Smooth muscle cell (in vitro differentiated cells): ENCODE results near the gene NIBAN1. TPM values are rescaled to one million over a fixed set of nuclear protein-coding genes. Genes with fewer than 3 reads are reported as not detected.
A peak's percentile ranks its signal among the peaks of the same experiment; 100 is the strongest.

Experiments used
- DNase-seq: peaks from one replicate; lab custom pipeline; 2025; ENCODE audit not compliant: unreplicated experiment; lab: John Stamatoyannopoulos, UW
- H2AFZ ChIP-seq: fragments of 200-600 bp; sonication (generic); 2 replicates; pipeline ENCODE4 v1.6.0; 2016; ENCODE audit warnings: antibody characterized with exemption, low read depth, mild to moderate bottlenecking
- H3F3A ChIP-seq: fragments of 200-600 bp; sonication (generic); 2 replicates; pipeline ENCODE4 v1.6.0; 2017; ENCODE audit warnings: antibody characterized with exemption, low read depth
- H3K27ac ChIP-seq: fragments of 200-600 bp; sonication (generic); 2 replicates; pipeline ENCODE4 v1.5.1; 2016; ENCODE audit warnings: low read depth, mild to moderate bottlenecking
- H3K27me3 ChIP-seq: fragments of 200-600 bp; sonication (generic); 2 replicates; pipeline ENCODE4 v1.6.1; 2016; ENCODE audit warnings: low read depth, mild to moderate bottlenecking
- H3K36me3 ChIP-seq: fragments of 200-600 bp; sonication (generic); 2 replicates; pipeline ENCODE4 v1.5.1; 2016; ENCODE audit warnings: low read depth
- H3K4me1 ChIP-seq: fragments of 200-600 bp; sonication (generic); 2 replicates; pipeline ENCODE4 v1.5.1; 2016; ENCODE audit warnings: low read depth
- H3K4me2 ChIP-seq: fragments of 200-600 bp; sonication (generic); 2 replicates; pipeline ENCODE4 v1.6.0; 2016; ENCODE audit warnings: mild to moderate bottlenecking
- H3K4me3 ChIP-seq: fragments of 200-600 bp; sonication (generic); 2 replicates; pipeline ENCODE4 v1.5.1; 2016; ENCODE audit warnings: mild to moderate bottlenecking
- H3K79me2 ChIP-seq: fragments of 200-600 bp; sonication (generic); 2 replicates; pipeline ENCODE4 v1.6.0; 2016; ENCODE audit warnings: low read depth, mild to moderate bottlenecking
- H3K9ac ChIP-seq: fragments of 200-600 bp; sonication (generic); 2 replicates; pipeline ENCODE4 v1.6.0; 2016; ENCODE audit warnings: low read depth
- H3K9me3 ChIP-seq: fragments of 200-600 bp; sonication (generic); replicated peaks from 2 replicates; pipeline ENCODE4 v1.5.1; 2016; ENCODE audit warnings: low read depth
- H4K20me1 ChIP-seq: fragments of 200-600 bp; sonication (generic); 2 replicates; pipeline ENCODE4 v1.6.0; 2016; ENCODE audit warnings: low read depth
- WGBS: methylation state at CpG from one replicate; pipeline ENCODE4 v1.1.7; 2016; ENCODE audit warnings: low lambda C conversion rate; 5-methylcytosine and 5-hydroxymethylcytosine counted together
- polyA plus RNA-seq: library from polyadenylated mRNA; unstranded; fragments of >200 nt; fragmentation: Nextera tagmentation; extraction: Ambion mirVana; gene quantifications from 2 replicates; pipeline ENCODE4 v1.2.1, GENCODE V29; 2016
- total RNA-seq: library from RNA; depleted of rRNA; stranded (reverse); fragments of >200 nt; gene quantifications from 2 replicates; pipeline ENCODE4 v1.2.3, GENCODE V29; 2014
- TF ChIP-seq, protein P1 (sequence below): fragments of 200-600 bp; sonication (generic); IDR thresholded peaks from 2 replicates; pipeline ENCODE4 v1.5.1; 2017; ENCODE audit warnings: borderline replicate concordance, mild to moderate bottlenecking, antibody characterized with exemption; ENCODE audit not compliant: insufficient read depth, poor library complexity, severe bottlenecking

The NIBAN1 gene
- total and polyA plus RNA-seq, 2 experiments from 2014 or later: 7.3 to 10.7 TPM

DNA sequence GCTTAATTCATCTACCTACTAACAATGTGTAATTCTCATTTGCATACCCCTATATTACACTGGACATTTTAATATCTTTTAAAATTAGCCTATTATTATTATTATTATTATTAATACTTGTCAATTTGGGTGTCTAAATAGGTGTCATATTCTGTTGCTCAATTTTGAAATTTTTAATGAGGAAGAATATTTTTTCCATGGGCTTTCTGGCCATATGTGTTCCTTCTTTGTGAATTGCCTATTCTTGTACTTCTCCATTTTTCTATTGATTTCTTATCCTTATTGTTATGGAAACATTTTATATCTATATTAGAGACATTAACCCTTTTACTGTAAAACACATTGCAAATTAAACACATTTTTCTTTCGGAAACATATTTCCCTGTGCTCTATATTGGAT lies 6.4 kb upstream of the NIBAN1 start:
- H3K79me2 ChIP-seq: no peaks in the 10 kb centered on the region
- H3K36me3 ChIP-seq: no peaks in the 10 kb centered on the region
- H3K9me3 ChIP-seq: no peaks in the 10 kb centered on the region
- no peak overlapping the region for H3K4me3 ChIP-seq
- no peak overlapping the region for H3K9ac ChIP-seq
- no peaks in the 10 kb centered on the region for H4K20me1 ChIP-seq
- DNase-seq: no peak
- H3F3A ChIP-seq: no peaks in the 10 kb centered on the region
- TF ChIP-seq, protein P1, sequence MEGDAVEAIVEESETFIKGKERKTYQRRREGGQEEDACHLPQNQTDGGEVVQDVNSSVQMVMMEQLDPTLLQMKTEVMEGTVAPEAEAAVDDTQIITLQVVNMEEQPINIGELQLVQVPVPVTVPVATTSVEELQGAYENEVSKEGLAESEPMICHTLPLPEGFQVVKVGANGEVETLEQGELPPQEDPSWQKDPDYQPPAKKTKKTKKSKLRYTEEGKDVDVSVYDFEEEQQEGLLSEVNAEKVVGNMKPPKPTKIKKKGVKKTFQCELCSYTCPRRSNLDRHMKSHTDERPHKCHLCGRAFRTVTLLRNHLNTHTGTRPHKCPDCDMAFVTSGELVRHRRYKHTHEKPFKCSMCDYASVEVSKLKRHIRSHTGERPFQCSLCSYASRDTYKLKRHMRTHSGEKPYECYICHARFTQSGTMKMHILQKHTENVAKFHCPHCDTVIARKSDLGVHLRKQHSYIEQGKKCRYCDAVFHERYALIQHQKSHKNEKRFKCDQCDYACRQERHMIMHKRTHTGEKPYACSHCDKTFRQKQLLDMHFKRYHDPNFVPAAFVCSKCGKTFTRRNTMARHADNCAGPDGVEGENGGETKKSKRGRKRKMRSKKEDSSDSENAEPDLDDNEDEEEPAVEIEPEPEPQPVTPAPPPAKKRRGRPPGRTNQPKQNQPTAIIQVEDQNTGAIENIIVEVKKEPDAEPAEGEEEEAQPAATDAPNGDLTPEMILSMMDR: no peak
- H3K27me3 ChIP-seq: peaks cover 10% of the 10 kb centered on the region
- no peak overlapping the region for H2AFZ ChIP-seq
- no peak overlapping the region for H3K27ac ChIP-seq
- WGBS: 92% methylated on average over 1 of the region's 1 CpG
- H3K4me1 ChIP-seq: no peaks in the 10 kb centered on the region
- H3K4me2 ChIP-seq: no peak overlapping the region

DNA sequence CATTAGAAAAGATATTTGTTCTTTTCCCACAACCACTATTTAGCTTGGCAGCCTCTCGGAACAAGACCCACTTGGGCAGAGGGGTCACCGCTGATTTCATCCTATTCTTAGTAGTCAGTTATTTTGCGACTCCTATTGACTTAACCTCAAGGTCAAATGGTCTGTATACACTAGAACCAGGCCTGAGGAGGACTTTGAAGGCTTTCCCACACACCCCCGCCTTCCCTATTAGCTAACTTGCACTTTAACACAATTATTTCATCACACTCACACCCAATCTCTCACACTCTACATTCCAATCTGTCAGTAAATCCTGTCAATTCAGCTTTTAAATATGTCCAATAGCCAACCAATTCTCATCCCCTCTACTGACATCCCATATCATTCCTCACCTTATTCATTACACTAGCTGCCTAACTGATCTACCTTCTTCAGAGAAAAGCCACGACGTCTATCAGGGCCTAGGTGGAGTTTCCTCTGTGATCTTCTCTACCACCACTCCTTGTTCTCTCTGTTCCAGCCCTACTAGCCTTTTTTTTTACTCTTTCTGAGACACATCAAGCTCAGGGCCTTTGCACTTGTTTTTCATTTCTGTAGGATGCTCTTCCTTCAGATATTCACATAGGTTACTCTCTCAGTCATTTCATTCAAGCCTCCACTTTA lies 1.0 kb upstream of the NIBAN1 start:
- Histone ChIP-seq H3K27ac (no peak overlapping the region), H3K27me3 (peaks cover 25% of the 10 kb centered on the region), H3K4me3 (no peak overlapping the region), H3K79me2 (no peaks in the 10 kb centered on the region), H3K9ac (no peak overlapping the region), H4K20me1 (no peaks in the 10 kb centered on the region), H3K9me3 (no peaks in the 10 kb centered on the region), H3F3A (peaks cover 5% of the 10 kb centered on the region), H3K4me2 (no peak overlapping the region), H2AFZ (no peak overlapping the region), H3K36me3 (no peaks in the 10 kb centered on the region), H3K4me1 (no peaks in the 10 kb centered on the region)
- TF ChIP-seq, protein P1: no peak
- no peak for DNase-seq
- 88% methylated on average over 6 of the region's 6 CpGs for WGBS

DNA sequence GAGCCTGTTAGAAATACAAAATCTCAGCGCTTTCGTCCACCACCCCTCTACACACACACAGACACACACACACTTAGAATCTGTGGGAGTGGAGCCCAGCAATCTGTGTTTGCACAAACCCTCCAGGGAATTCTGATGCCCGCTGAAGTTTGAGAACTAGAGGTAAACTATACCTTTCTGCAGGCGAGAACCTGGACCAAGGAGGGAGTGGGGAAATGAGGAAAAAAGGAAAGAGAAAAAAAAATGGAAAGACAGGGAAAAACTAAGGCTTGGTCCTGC lies 468 bp upstream of the NIBAN1 start:
- Histone ChIP-seq H3K9me3 (no peaks in the 10 kb centered on the region), H3K4me3 (peak overlapping the region; percentile 56), H3K4me2 (peak overlapping the region; percentile 84), H3K27ac (no peak overlapping the region), H3K36me3 (no peaks in the 10 kb centered on the region), H4K20me1 (no peaks in the 10 kb centered on the region), H2AFZ (peak overlapping the region; percentile 85), H3K27me3 (peaks cover 25% of the 10 kb centered on the region), H3K9ac (no peak overlapping the region), H3K4me1 (no peaks in the 10 kb centered on the region), H3K79me2 (no peaks in the 10 kb centered on the region), H3F3A (peaks cover 8% of the 10 kb centered on the region)
- no peak for DNase-seq
- 64% methylated on average over 4 of the region's 4 CpGs for WGBS
- TF ChIP-seq, protein P1: no peak

DNA sequence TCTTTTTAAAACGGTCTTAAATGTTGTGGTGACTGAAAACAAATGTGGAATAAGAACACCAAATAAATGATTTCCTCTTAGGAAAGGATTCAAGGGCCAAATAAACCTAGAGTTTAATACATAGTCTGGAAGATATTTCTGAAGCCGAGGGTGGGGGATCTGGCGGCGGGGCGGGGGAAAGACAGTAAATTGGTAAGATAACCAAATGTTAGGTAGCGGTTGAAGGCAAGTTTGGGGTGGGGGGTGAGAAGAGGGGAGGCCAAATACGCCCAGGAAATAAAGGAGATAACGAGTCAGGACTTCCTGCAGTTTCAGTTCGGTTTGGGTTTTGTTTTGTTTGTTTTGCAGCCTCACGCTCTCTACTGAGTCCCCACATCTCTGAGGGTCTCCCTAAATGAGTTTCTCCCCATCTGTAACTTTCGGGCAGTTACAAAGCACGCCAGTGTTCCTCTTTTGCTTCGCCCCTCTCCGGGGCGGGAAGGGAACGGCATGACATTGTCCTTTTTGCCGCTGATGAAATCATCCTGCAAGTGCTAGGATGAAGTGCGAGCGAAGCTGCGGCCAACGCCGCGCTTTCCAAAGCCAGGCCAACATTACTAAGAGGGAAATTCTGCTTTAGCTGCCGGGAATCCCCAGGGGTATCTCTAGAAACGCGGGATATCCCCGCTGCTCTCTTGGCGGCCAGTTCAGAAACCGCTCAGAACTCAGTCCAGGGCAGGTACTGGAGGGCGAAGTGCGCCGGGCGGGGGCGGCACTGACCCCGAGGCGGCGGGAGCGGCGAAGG lies 844 bp downstream of the NIBAN1 start:
- Histone ChIP-seq H2AFZ (peak overlapping the region; percentile 85), H4K20me1 (no peaks in the 10 kb centered on the region), H3K4me3 (peak overlapping the region; percentile 56), H3K27me3 (peaks cover 25% of the 10 kb centered on the region), H3K4me1 (no peaks in the 10 kb centered on the region), H3K9me3 (no peaks in the 10 kb centered on the region), H3K4me2 (peak overlapping the region; percentile 84), H3K9ac (peak overlapping the region; percentile 52), H3F3A (peaks cover 8% of the 10 kb centered on the region), H3K27ac (peak overlapping the region; percentile 27), H3K36me3 (no peaks in the 10 kb centered on the region), H3K79me2 (no peaks in the 10 kb centered on the region)
- TF ChIP-seq, protein P1: no peak
- WGBS: 6% methylated on average over 38 of the region's 39 CpGs
- DNase-seq: peak; percentile 20
